GM23338 (cell line): Measurements from ENCODE around the gene SNU13. TPM values are rescaled to one million over a fixed set of nuclear protein-coding genes. Genes with fewer than 3 reads are reported as not detected.
A peak's percentile ranks its signal among the peaks of the same experiment; 100 is the strongest.

Source experiments
- ATAC-seq: fragments of 200-7000 bp; cut with Tn5 transposase; 3 replicates; pipeline ENCODE4 v1.9.1; 2020
- DNase-seq: peaks from one replicate; pipeline ENCODE4 v3.0.0-alpha.2; 2015; ENCODE audit warnings: low spot score
- H2AFZ ChIP-seq: fragments of 200-600 bp; sonication (generic); 2 replicates; pipeline ENCODE4 v1.8.0; 2016; ENCODE audit warnings: antibody characterized with exemption, mild to moderate bottlenecking, moderate library complexity
- H3F3A ChIP-seq: fragments of 200-600 bp; sonication (generic); replicated peaks from 2 replicates; pipeline ENCODE4 v1.8.0; 2017; ENCODE audit warnings: antibody characterized with exemption, mixed run types, low read depth
- H3K27ac ChIP-seq: fragments of 200-600 bp; sonication (generic); 2 replicates; pipeline ENCODE4 v1.6.1; 2016; ENCODE audit warnings: low read depth
- H3K27me3 ChIP-seq: fragments of 200-600 bp; sonication (generic); 2 replicates; pipeline ENCODE4 v1.8.0; 2016; ENCODE audit warnings: mild to moderate bottlenecking, mixed run types, moderate library complexity; ENCODE audit not compliant: insufficient read depth
- H3K36me3 ChIP-seq: fragments of 200-600 bp; sonication (generic); 2 replicates; pipeline ENCODE4 v1.8.0; 2016; ENCODE audit warnings: mild to moderate bottlenecking; ENCODE audit not compliant: insufficient read depth
- H3K4me1 ChIP-seq: fragments of 200-600 bp; sonication (generic); 2 replicates; pipeline ENCODE4 v1.8.0; 2016; ENCODE audit warnings: mild to moderate bottlenecking, moderate library complexity; ENCODE audit not compliant: insufficient read depth
- H3K4me2 ChIP-seq: fragments of 200-600 bp; sonication (generic); 2 replicates; pipeline ENCODE4 v1.7.1; 2017; ENCODE audit warnings: mixed run types
- H3K4me3 ChIP-seq: fragments of 200-600 bp; sonication (generic); 2 replicates; pipeline ENCODE4 v1.6.1; 2016; ENCODE audit warnings: mixed run types
- H3K79me2 ChIP-seq: fragments of 200-600 bp; sonication (generic); replicated peaks from 2 replicates; pipeline ENCODE4 v1.8.0; 2017; ENCODE audit warnings: mild to moderate bottlenecking; ENCODE audit not compliant: insufficient read depth
- H3K9me2 ChIP-seq: fragments of 200-600 bp; sonication (generic); 2 replicates; pipeline ENCODE4 v1.8.0; 2017; ENCODE audit not compliant: insufficient read depth
- H4K20me1 ChIP-seq: fragments of 200-600 bp; sonication (generic); replicated peaks from 2 replicates; pipeline ENCODE4 v1.8.0; 2017; ENCODE audit warnings: mild to moderate bottlenecking; ENCODE audit not compliant: insufficient read depth
- H3K27ac Mint-ChIP-seq: 2 replicates; pipeline ENCODE4 v1.8.0; 2020; ENCODE audit warnings: inconsistent platforms, mild to moderate bottlenecking, moderate library complexity, mixed read lengths
- H3K27me3 Mint-ChIP-seq: 3 replicates; pipeline ENCODE4 v1.8.0; 2022; ENCODE audit warnings: low read depth, mild to moderate bottlenecking, moderate library complexity, mixed read lengths, inconsistent platforms; ENCODE audit not compliant: insufficient read depth, poor library complexity
- H3K36me3 Mint-ChIP-seq: 3 replicates; pipeline ENCODE4 v1.8.0; 2021; ENCODE audit warnings: low read depth, mild to moderate bottlenecking, inconsistent platforms, moderate library complexity, mixed read lengths
- H3K4me1 Mint-ChIP-seq: 3 replicates; pipeline ENCODE4 v1.8.0; 2020; ENCODE audit warnings: mild to moderate bottlenecking, inconsistent platforms, mixed read lengths
- H3K4me3 Mint-ChIP-seq: 3 replicates; pipeline ENCODE4 v1.8.0; 2021; ENCODE audit warnings: moderate library complexity, mild to moderate bottlenecking, inconsistent platforms, mixed read lengths
- H3K9me3 Mint-ChIP-seq: 3 replicates; pipeline ENCODE4 v1.8.0; 2020; ENCODE audit warnings: moderate library complexity, mild to moderate bottlenecking, inconsistent platforms, mixed read lengths
- CREB1 ChIP-seq: fragments of 250-450 bp; sonication (Bioruptor Pico); IDR thresholded peaks from 2 replicates; pipeline ENCODE4 v1.5.0; 2020; ENCODE audit warnings: low read depth, mild to moderate bottlenecking, moderate library complexity
- EZH2 ChIP-seq: fragments of 200-600 bp; sonication (generic); IDR thresholded peaks from one replicate; pipeline ENCODE4 v1.8.0; 2017; ENCODE audit warnings: antibody characterized with exemption, mild to moderate bottlenecking, low read depth; ENCODE audit not compliant: unreplicated experiment
- JUNB ChIP-seq: IDR thresholded peaks from one replicate; pipeline ENCODE4 v1.6.1; 2016; ENCODE audit warnings: antibody characterized with exemption; ENCODE audit not compliant: unreplicated experiment
- NANOG ChIP-seq: IDR thresholded peaks from 2 replicates; pipeline ENCODE4 v1.6.1; 2016; ENCODE audit warnings: antibody characterized with exemption, borderline replicate concordance
- ZNF114 ChIP-seq: fragments of 250-450 bp; sonication (Bioruptor Pico); IDR thresholded peaks from 2 replicates; pipeline ENCODE4 v1.5.0; 2020; ENCODE audit warnings: mild to moderate bottlenecking, moderate library complexity
- ZNF331 ChIP-seq: fragments of 250-450 bp; sonication (Bioruptor Pico); IDR thresholded peaks from 2 replicates; pipeline ENCODE4 v1.5.0; 2020; ENCODE audit warnings: low read depth, mild to moderate bottlenecking, moderate library complexity
- polyA plus RNA-seq: library from polyadenylated mRNA; unstranded; fragments of >200 nt; fragmentation: Nextera tagmentation; extraction: Ambion mirVana; gene quantifications from 2 replicates; pipeline ENCODE4 v1.2.1, GENCODE V29; 2016
- total RNA-seq: library from RNA; depleted of rRNA; stranded (reverse); fragments of >200 nt; shearing (Covaris generic); gene quantifications from 2 replicates; pipeline ENCODE4 v1.2.3, GENCODE V29; 2014
- TF ChIP-seq, protein P1 (sequence below): fragments of 250-450 bp; sonication (Bioruptor Pico); IDR thresholded peaks from 2 replicates; pipeline ENCODE4 v1.5.0; 2020; ENCODE audit warnings: mild to moderate bottlenecking, moderate library complexity
- TF ChIP-seq, protein P2 (sequence below), 2 experiments: fragments of 200-600 bp in 1 of 2; sonication (generic) in 1 of 2; conservative IDR thresholded peaks; 2 replicates each; pipeline versions ENCODE4 v1.5.1 to v1.6.1; 2016 to 2017; ENCODE audit warnings: antibody characterized with exemption in 2 of 2, low read depth in 2 of 2, mild to moderate bottlenecking in 2 of 2, moderate library complexity in 1 of 2
- TF ChIP-seq, protein P3 (sequence below): IDR thresholded peaks from 2 replicates; pipeline ENCODE4 v1.6.1; 2016; ENCODE audit warnings: antibody characterized with exemption

The SNU13 gene
- total and polyA plus RNA-seq, 2 experiments from 2014 or later: 163 to 464 TPM

DNA sequence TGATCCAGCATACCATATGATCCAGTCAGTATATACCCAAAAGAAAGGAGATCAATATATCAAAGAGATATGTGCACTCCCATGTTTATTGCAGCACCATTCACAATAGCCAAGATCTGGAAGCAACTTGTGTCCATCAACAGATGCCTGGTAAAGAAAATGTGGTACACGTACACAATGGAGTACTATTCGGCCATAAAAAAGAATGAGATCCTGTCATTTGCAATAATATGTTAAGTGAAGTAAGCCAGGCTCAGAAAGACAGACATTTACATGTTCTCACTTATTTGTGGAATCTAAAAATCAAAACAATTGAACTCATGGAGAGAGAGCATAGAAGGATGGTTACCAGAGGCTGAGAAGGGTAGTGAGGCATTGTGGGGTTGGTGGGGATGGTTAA, 27.0 kb downstream of the SNU13 start (continued):
- TF ChIP-seq, protein P1, sequence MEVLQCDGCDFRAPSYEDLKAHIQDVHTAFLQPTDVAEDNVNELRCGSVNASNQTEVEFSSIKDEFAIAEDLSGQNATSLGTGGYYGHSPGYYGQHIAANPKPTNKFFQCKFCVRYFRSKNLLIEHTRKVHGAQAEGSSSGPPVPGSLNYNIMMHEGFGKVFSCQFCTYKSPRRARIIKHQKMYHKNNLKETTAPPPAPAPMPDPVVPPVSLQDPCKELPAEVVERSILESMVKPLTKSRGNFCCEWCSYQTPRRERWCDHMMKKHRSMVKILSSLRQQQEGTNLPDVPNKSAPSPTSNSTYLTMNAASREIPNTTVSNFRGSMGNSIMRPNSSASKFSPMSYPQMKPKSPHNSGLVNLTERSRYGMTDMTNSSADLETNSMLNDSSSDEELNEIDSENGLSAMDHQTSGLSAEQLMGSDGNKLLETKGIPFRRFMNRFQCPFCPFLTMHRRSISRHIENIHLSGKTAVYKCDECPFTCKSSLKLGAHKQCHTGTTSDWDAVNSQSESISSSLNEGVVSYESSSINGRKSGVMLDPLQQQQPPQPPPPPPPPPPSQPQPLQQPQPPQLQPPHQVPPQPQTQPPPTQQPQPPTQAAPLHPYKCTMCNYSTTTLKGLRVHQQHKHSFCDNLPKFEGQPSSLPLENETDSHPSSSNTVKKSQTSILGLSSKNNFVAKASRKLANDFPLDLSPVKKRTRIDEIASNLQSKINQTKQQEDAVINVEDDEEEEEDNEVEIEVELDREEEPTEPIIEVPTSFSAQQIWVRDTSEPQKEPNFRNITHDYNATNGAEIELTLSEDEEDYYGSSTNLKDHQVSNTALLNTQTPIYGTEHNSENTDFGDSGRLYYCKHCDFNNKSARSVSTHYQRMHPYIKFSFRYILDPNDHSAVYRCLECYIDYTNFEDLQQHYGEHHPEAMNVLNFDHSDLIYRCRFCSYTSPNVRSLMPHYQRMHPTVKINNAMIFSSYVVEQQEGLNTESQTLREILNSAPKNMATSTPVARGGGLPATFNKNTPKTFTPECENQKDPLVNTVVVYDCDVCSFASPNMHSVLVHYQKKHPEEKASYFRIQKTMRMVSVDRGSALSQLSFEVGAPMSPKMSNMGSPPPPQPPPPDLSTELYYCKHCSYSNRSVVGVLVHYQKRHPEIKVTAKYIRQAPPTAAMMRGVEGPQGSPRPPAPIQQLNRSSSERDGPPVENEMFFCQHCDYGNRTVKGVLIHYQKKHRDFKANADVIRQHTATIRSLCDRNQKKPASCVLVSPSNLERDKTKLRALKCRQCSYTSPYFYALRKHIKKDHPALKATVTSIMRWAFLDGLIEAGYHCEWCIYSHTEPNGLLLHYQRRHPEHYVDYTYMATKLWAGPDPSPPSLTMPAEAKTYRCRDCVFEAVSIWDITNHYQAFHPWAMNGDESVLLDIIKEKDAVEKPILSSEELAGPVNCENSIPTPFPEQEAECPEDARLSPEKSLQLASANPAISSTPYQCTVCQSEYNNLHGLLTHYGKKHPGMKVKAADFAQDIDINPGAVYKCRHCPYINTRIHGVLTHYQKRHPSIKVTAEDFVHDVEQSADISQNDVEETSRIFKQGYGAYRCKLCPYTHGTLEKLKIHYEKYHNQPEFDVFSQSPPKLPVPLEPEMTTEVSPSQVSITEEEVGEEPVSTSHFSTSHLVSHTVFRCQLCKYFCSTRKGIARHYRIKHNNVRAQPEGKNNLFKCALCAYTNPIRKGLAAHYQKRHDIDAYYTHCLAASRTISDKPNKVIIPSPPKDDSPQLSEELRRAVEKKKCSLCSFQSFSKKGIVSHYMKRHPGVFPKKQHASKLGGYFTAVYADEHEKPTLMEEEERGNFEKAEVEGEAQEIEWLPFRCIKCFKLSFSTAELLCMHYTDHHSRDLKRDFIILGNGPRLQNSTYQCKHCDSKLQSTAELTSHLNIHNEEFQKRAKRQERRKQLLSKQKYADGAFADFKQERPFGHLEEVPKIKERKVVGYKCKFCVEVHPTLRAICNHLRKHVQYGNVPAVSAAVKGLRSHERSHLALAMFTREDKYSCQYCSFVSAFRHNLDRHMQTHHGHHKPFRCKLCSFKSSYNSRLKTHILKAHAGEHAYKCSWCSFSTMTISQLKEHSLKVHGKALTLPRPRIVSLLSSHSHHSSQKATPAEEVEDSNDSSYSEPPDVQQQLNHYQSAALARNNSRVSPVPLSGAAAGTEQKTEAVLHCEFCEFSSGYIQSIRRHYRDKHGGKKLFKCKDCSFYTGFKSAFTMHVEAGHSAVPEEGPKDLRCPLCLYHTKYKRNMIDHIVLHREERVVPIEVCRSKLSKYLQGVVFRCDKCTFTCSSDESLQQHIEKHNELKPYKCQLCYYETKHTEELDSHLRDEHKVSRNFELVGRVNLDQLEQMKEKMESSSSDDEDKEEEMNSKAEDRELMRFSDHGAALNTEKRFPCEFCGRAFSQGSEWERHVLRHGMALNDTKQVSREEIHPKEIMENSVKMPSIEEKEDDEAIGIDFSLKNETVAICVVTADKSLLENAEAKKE (CRISPR knock-in tag): no peak
- no peak for TF ChIP-seq NANOG
- TF ChIP-seq JUNB: no peak
- TF ChIP-seq, protein P2, sequence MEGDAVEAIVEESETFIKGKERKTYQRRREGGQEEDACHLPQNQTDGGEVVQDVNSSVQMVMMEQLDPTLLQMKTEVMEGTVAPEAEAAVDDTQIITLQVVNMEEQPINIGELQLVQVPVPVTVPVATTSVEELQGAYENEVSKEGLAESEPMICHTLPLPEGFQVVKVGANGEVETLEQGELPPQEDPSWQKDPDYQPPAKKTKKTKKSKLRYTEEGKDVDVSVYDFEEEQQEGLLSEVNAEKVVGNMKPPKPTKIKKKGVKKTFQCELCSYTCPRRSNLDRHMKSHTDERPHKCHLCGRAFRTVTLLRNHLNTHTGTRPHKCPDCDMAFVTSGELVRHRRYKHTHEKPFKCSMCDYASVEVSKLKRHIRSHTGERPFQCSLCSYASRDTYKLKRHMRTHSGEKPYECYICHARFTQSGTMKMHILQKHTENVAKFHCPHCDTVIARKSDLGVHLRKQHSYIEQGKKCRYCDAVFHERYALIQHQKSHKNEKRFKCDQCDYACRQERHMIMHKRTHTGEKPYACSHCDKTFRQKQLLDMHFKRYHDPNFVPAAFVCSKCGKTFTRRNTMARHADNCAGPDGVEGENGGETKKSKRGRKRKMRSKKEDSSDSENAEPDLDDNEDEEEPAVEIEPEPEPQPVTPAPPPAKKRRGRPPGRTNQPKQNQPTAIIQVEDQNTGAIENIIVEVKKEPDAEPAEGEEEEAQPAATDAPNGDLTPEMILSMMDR (conservative IDR thresholded peaks at IDR 0.05; ENCODE audit: low read depth in 2 of 2): no peak

DNA sequence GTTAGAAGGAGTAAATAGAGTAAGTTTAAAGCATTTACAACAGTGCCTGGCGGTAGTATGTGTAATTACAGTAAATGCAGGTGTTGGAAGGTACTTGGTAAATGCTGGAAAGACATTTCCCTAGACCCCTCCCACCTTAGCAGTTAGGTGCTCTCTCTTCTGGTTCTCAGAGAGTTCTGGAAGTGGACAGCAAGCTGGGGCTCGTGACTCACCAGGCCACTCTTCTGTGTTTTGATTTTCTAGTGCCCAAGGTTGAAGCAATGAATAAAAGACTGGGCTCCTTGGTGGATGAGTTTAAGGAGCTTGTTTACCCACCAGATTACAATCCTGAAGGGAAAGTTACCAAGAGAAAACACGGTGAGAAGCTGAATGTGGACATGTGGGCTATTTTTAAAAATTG, 27.6 kb downstream of the SNU13 start:
- 0 out of 2 replicates have a peak overlapping the region, but pooled peaks have one; percentile 45 for H3K27ac ChIP-seq
- Mint-ChIP-seq H3K27ac (no peak overlapping the region), H3K4me1 (no peaks in the 10 kb centered on the region), H3K36me3 (peaks cover 86% of the 10 kb centered on the region), H3K9me3 (no peaks in the 10 kb centered on the region), H3K4me3 (no peak overlapping the region), H3K27me3 (peaks cover 9% of the 10 kb centered on the region)
- no peak overlapping the region for H3K4me2 ChIP-seq
- peaks cover 70% of the 10 kb centered on the region for H3K36me3 ChIP-seq
- H3K79me2 ChIP-seq: 0 out of 2 replicates have a peak, but pooled peaks cover 6% of the 10 kb centered on the region
- peaks cover 17% of the 10 kb centered on the region for H4K20me1 ChIP-seq
- no peaks in the 10 kb centered on the region for H3K4me1 ChIP-seq
- peaks cover 49% of the 10 kb centered on the region for H3F3A ChIP-seq
- ATAC-seq (no peak), DNase-seq (no peak)
- no peak overlapping the region for H2AFZ ChIP-seq
- no peaks in the 10 kb centered on the region for H3K27me3 ChIP-seq
- no peak overlapping the region for H3K4me3 ChIP-seq
- H3K9me2 ChIP-seq: no peaks in the 10 kb centered on the region
- TF ChIP-seq JUNB (no peak), EZH2 (no peak), ZNF331 (CRISPR knock-in tag) (no peak), ZNF114 (no peak), CREB1 (CRISPR knock-in tag) (no peak)
- TF ChIP-seq, protein P2 (conservative IDR thresholded peaks at IDR 0.05; ENCODE audit: low read depth in 2 of 2): no peak
- TF ChIP-seq, protein P3, sequence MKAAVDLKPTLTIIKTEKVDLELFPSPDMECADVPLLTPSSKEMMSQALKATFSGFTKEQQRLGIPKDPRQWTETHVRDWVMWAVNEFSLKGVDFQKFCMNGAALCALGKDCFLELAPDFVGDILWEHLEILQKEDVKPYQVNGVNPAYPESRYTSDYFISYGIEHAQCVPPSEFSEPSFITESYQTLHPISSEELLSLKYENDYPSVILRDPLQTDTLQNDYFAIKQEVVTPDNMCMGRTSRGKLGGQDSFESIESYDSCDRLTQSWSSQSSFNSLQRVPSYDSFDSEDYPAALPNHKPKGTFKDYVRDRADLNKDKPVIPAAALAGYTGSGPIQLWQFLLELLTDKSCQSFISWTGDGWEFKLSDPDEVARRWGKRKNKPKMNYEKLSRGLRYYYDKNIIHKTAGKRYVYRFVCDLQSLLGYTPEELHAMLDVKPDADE: no peak
